ENCODE data around the gene SP140L.
"Not testable (repeated sequence)": the region's sequence is repeated elsewhere in the genome, so short reads cannot be mapped to it uniquely, and the experiment has no call there.

The SP140L gene

GRCh38 chr2:230405824-230406223, 78.8 kb downstream of the SP140L start:
- H2AFZ ChIP-seq (ENCODE audit: low read depth, low read length) = no peak overlapping the region
- H3K4me2 ChIP-seq (ENCODE audit: low read length, poor library complexity, severe bottlenecking) = no peak overlapping the region
- no peak overlapping the region for H3K14ac ChIP-seq (ENCODE audit: low read length in 2 of 2)
- H3K36me3 ChIP-seq (ENCODE audit: control insufficient read depth in 1 of 2, insufficient read depth in 2 of 2, low read depth in 1 of 2, low read length in 2 of 2) = peaks cover 13 to 22% of the 10 kb centered on the region in 2 experiments
- H2AK5ac ChIP-seq (ENCODE audit: low read length, severe bottlenecking) = no peak overlapping the region
- 100% methylated on average over 3 of the region's 3 CpGs for WGBS
- no peak overlapping the region for H4K8ac ChIP-seq (ENCODE audit: low read length)
- H2BK5ac ChIP-seq (ENCODE audit: low read depth, low read length, poor library complexity, severe bottlenecking) = no peak overlapping the region
- H3K27me3 ChIP-seq (ENCODE audit: control insufficient read depth in 1 of 2, insufficient read depth in 1 of 2, low read length in 2 of 2) = no peaks in the 10 kb centered on the region
- no peak overlapping the region for H3K9ac ChIP-seq (ENCODE audit: low read length)
- no peak overlapping the region for H3K4ac ChIP-seq (ENCODE audit: low read depth in 1 of 2, low read length in 2 of 2)
- H3K23ac ChIP-seq (ENCODE audit: low read length in 2 of 2) = no peak overlapping the region
- H3K9me3 ChIP-seq (ENCODE audit: control insufficient read depth, low read length) = no peaks in the 10 kb centered on the region
- no peaks in the 10 kb centered on the region for H3K79me1 ChIP-seq (replicated peaks; ENCODE audit: low read length, poor library complexity, severe bottlenecking)
- H3K18ac ChIP-seq (ENCODE audit: low read depth in 1 of 2, low read length in 2 of 2) = no peak overlapping the region
- H2BK15ac ChIP-seq (ENCODE audit: low read depth, poor library complexity, severe bottlenecking) = no peak overlapping the region
- no peak overlapping the region for H2BK120ac ChIP-seq (ENCODE audit: low read depth, low read length)
- no peak for DNase-seq
- peaks cover 4% of the 10 kb centered on the region for H3K4me1 ChIP-seq (ENCODE audit: control insufficient read depth, insufficient read depth, low read depth, low read length)
- H3K4me3 ChIP-seq (ENCODE audit: insufficient read depth in 1 of 2, low read depth in 1 of 2, low read length in 2 of 2) = no peak overlapping the region
- H2BK12ac ChIP-seq (ENCODE audit: low read length in 2 of 2) = no peak overlapping the region
- H3K27ac ChIP-seq (ENCODE audit: low read length, poor library complexity, severe bottlenecking) = no peak overlapping the region
- H4K91ac ChIP-seq (ENCODE audit: low read length) = no peak overlapping the region

GRCh38 chr2:230408244-230408842, 81.3 kb downstream of the SP140L start:
- H3K4me2 ChIP-seq (ENCODE audit: low read length, poor library complexity, severe bottlenecking) = no peak overlapping the region
- H3K9ac ChIP-seq (ENCODE audit: low read length) = peak overlapping the region; percentile 59
- no peak overlapping the region for H3K27ac ChIP-seq (ENCODE audit: low read length, poor library complexity, severe bottlenecking)
- H2BK5ac ChIP-seq (ENCODE audit: low read depth, low read length, poor library complexity, severe bottlenecking) = no peak overlapping the region
- peaks cover 10 to 11% of the 10 kb centered on the region in 2 experiments for H3K36me3 ChIP-seq (ENCODE audit: control insufficient read depth in 1 of 2, insufficient read depth in 2 of 2, low read depth in 1 of 2, low read length in 2 of 2)
- H3K4me1 ChIP-seq (ENCODE audit: control insufficient read depth, insufficient read depth, low read depth, low read length) = peaks cover 15% of the 10 kb centered on the region
- WGBS = 80% methylated on average over 2 of the region's 3 CpGs
- H3K4ac ChIP-seq (ENCODE audit: low read depth in 1 of 2, low read length in 2 of 2) = peak overlapping the region in 1 of 2 experiments; percentile 59
- H4K8ac ChIP-seq (ENCODE audit: low read length) = no peak overlapping the region
- H3K18ac ChIP-seq (ENCODE audit: low read depth in 1 of 2, low read length in 2 of 2) = peak overlapping the region in 1 of 2 experiments; percentile 62
- no peak overlapping the region for H2BK15ac ChIP-seq (ENCODE audit: low read depth, poor library complexity, severe bottlenecking)
- H2AFZ ChIP-seq (ENCODE audit: low read depth, low read length) = no peak overlapping the region
- no peak overlapping the region for H2BK12ac ChIP-seq (ENCODE audit: low read length in 2 of 2)
- H3K23ac ChIP-seq (ENCODE audit: low read length in 2 of 2) = peak overlapping the region in 1 of 2 experiments; percentile 23
- H3K9me3 ChIP-seq (ENCODE audit: control insufficient read depth, low read length) = no peaks in the 10 kb centered on the region
- peak overlapping the region in 1 of 2 experiments; percentile 20 for H3K4me3 ChIP-seq (ENCODE audit: insufficient read depth in 1 of 2, low read depth in 1 of 2, low read length in 2 of 2)
- H3K14ac ChIP-seq (ENCODE audit: low read length in 2 of 2) = peak overlapping the region in 1 of 2 experiments; percentile 39
- DNase-seq = peak; percentile 54
- H3K79me1 ChIP-seq (replicated peaks; ENCODE audit: low read length, poor library complexity, severe bottlenecking) = peaks cover 1% of the 10 kb centered on the region
- no peak overlapping the region for H2BK120ac ChIP-seq (ENCODE audit: low read depth, low read length)
- no peak overlapping the region for H4K91ac ChIP-seq (ENCODE audit: low read length)
- no peak overlapping the region for H2AK5ac ChIP-seq (ENCODE audit: low read length, severe bottlenecking)
- no peaks in the 10 kb centered on the region for H3K27me3 ChIP-seq (ENCODE audit: control insufficient read depth in 1 of 2, insufficient read depth in 1 of 2, low read length in 2 of 2)

GRCh38 chr2:230409316-230409715, 82.3 kb downstream of the SP140L start:
- not testable (repeated sequence) for H3K4me2 ChIP-seq (ENCODE audit: low read length, poor library complexity, severe bottlenecking)
- 83% methylated on average over 2 of the region's 2 CpGs for WGBS
- H3K9ac ChIP-seq (ENCODE audit: low read length) = peak overlapping the region; percentile 42

GRCh38 chr2:230410263-230410662, 83.3 kb downstream of the SP140L start:
- no peak overlapping the region for H2AK5ac ChIP-seq (ENCODE audit: low read length, severe bottlenecking)
- no peak overlapping the region for H3K14ac ChIP-seq (ENCODE audit: low read length in 2 of 2)
- no peak overlapping the region for H2BK5ac ChIP-seq (ENCODE audit: low read depth, low read length, poor library complexity, severe bottlenecking)
- H3K27ac ChIP-seq (ENCODE audit: low read length, poor library complexity, severe bottlenecking) = no peak overlapping the region
- no peaks in the 10 kb centered on the region for H3K9me3 ChIP-seq (ENCODE audit: control insufficient read depth, low read length)
- H3K9ac ChIP-seq (ENCODE audit: low read length) = no peak overlapping the region
- no peak overlapping the region for H4K8ac ChIP-seq (ENCODE audit: low read length)
- peaks cover 2 to 3% of the 10 kb centered on the region in 2 experiments for H3K36me3 ChIP-seq (ENCODE audit: control insufficient read depth in 1 of 2, insufficient read depth in 2 of 2, low read depth in 1 of 2, low read length in 2 of 2)
- peaks cover 15% of the 10 kb centered on the region for H3K4me1 ChIP-seq (ENCODE audit: control insufficient read depth, insufficient read depth, low read depth, low read length)
- DNase-seq = no peak
- H2BK15ac ChIP-seq (ENCODE audit: low read depth, poor library complexity, severe bottlenecking) = no peak overlapping the region
- H4K91ac ChIP-seq (ENCODE audit: low read length) = no peak overlapping the region
- H3K4ac ChIP-seq (ENCODE audit: low read depth in 1 of 2, low read length in 2 of 2) = no peak overlapping the region
- 96% methylated on average over 1 of the region's 1 CpG for WGBS
- no peaks in the 10 kb centered on the region for H3K27me3 ChIP-seq (ENCODE audit: control insufficient read depth in 1 of 2, insufficient read depth in 1 of 2, low read length in 2 of 2)
- no peak overlapping the region for H3K4me2 ChIP-seq (ENCODE audit: low read length, poor library complexity, severe bottlenecking)
- H3K4me3 ChIP-seq (ENCODE audit: insufficient read depth in 1 of 2, low read depth in 1 of 2, low read length in 2 of 2) = no peak overlapping the region
- H3K79me1 ChIP-seq (replicated peaks; ENCODE audit: low read length, poor library complexity, severe bottlenecking) = peaks cover 1% of the 10 kb centered on the region
- H2BK12ac ChIP-seq (ENCODE audit: low read length in 2 of 2) = no peak overlapping the region
- no peak overlapping the region for H3K18ac ChIP-seq (ENCODE audit: low read depth in 1 of 2, low read length in 2 of 2)
- H2AFZ ChIP-seq (ENCODE audit: low read depth, low read length) = no peak overlapping the region
- no peak overlapping the region for H3K23ac ChIP-seq (ENCODE audit: low read length in 2 of 2)
- H2BK120ac ChIP-seq (ENCODE audit: low read depth, low read length) = no peak overlapping the region

More at GRCh38 chr2:230409316-230409715, 82.3 kb downstream of the SP140L start:
- not testable (repeated sequence) for H2BK12ac ChIP-seq (ENCODE audit: low read length in 2 of 2); H2BK15ac ChIP-seq (ENCODE audit: low read depth, poor library complexity, severe bottlenecking); H2BK120ac ChIP-seq (ENCODE audit: low read depth, low read length); H2AFZ ChIP-seq (ENCODE audit: low read depth, low read length); H4K91ac ChIP-seq (ENCODE audit: low read length); H3K14ac ChIP-seq (ENCODE audit: low read length in 2 of 2); H3K9me3 ChIP-seq (ENCODE audit: control insufficient read depth, low read length); DNase-seq; H2AK5ac ChIP-seq (ENCODE audit: low read length, severe bottlenecking); H4K8ac ChIP-seq (ENCODE audit: low read length); H3K36me3 ChIP-seq (ENCODE audit: control insufficient read depth in 1 of 2, insufficient read depth in 2 of 2, low read depth in 1 of 2, low read length in 2 of 2); H3K27me3 ChIP-seq (ENCODE audit: control insufficient read depth in 1 of 2, insufficient read depth in 1 of 2, low read length in 2 of 2); H3K4me3 ChIP-seq (ENCODE audit: insufficient read depth in 1 of 2, low read depth in 1 of 2, low read length in 2 of 2); H3K18ac ChIP-seq (ENCODE audit: low read depth in 1 of 2, low read length in 2 of 2); H3K4ac ChIP-seq (ENCODE audit: low read depth in 1 of 2, low read length in 2 of 2); H3K23ac ChIP-seq (ENCODE audit: low read length in 2 of 2); H3K79me1 ChIP-seq (replicated peaks; ENCODE audit: low read length, poor library complexity, severe bottlenecking); H3K27ac ChIP-seq (ENCODE audit: low read length, poor library complexity, severe bottlenecking); H2BK5ac ChIP-seq (ENCODE audit: low read depth, low read length, poor library complexity, severe bottlenecking)
- H3K4me1 ChIP-seq (ENCODE audit: control insufficient read depth, insufficient read depth, low read depth, low read length) = peaks cover 15% of the 10 kb centered on the region
